Heart left ventricle (tissue), 16 donors: Measurements from ENCODE around the gene ENAH. TPM values are rescaled to one million over a fixed set of nuclear protein-coding genes. Genes with fewer than 3 reads are reported as not detected.

ENCODE experiments used
- ATAC-seq, 4 donors: fragments of 200-7000 bp; cut with Tn5 transposase; one replicate each; pipeline ENCODE4 v1.9.1; 2020 to 2022; ENCODE audit warnings: moderate library complexity in 4 of 4, mild to moderate bottlenecking in 3 of 4, moderate number of reproducible peaks in 1 of 4
- DNase-seq, 5 donors: peaks; one replicate each; pipeline ENCODE4 v3.0.0-alpha.2; 2020
- H3K27ac ChIP-seq, 12 donors: fragments of 200-600 bp; sonication (generic) in 4 of 12; one replicate each; pipeline versions ENCODE4 v1.5.0 to v1.8.0; 2016 to 2022; ENCODE audit warnings: mild to moderate bottlenecking in 2 of 12
- H3K27me3 ChIP-seq, 9 donors: fragments of 200-600 bp; sonication (generic) in 2 of 9; one replicate each; pipeline versions ENCODE4 v1.5.1 to v1.8.0; 2016 to 2022; ENCODE audit warnings: mild to moderate bottlenecking in 3 of 9
- H3K36me3 ChIP-seq, 9 donors: fragments of 200-600 bp; sonication (generic) in 2 of 9; one replicate each; pipeline versions ENCODE4 v1.5.0 to v1.8.0; 2018 to 2022; ENCODE audit warnings: mild to moderate bottlenecking in 2 of 9
- H3K4me1 ChIP-seq, 12 donors: fragments of 200-600 bp; sonication (generic) in 4 of 12; one replicate each; pipeline versions ENCODE4 v1.5.0 to v1.8.0; 2016 to 2022; ENCODE audit warnings: mild to moderate bottlenecking in 3 of 12
- H3K4me3 ChIP-seq, 12 donors: fragments of 200-600 bp; sonication (generic) in 4 of 12; one replicate each; pipeline versions ENCODE4 v1.5.0 to v1.8.0; 2017 to 2022; ENCODE audit warnings: mild to moderate bottlenecking in 9 of 12, moderate library complexity in 4 of 12
- H3K9me3 ChIP-seq, 12 donors: fragments of 200-600 bp; sonication (generic) in 4 of 12; one replicate each; pipeline versions ENCODE4 v1.5.0 to v1.8.0; 2016 to 2022; ENCODE audit warnings: mild to moderate bottlenecking in 1 of 12
- POLR2A ChIP-seq, 2 donors: fragments of 450-650 bp; IDR thresholded peaks; one replicate each; pipeline ENCODE4 v1.6.1; 2017; ENCODE audit warnings: antibody characterized with exemption in 2 of 2, mild to moderate bottlenecking in 2 of 2, moderate library complexity in 2 of 2
- WGBS, 4 donors: extraction: QIAGEN DNeasy Blood & Tissue Kit in 2 of 4; methylation state at CpG; one replicate each; pipeline versions ENCODE4 v1.1.5 to v1.1.7; 2013 to 2018; 5-methylcytosine and 5-hydroxymethylcytosine counted together
- intact Hi-C, 10 donors: fragments of 100-400 bp; cut with DNase I; formaldehyde crosslinking; loops; one replicate each; pipeline versions ENCODE4 v1.11.1 to v1.14.2; 2022
- polyA plus RNA-seq, 2 donors: library from polyadenylated mRNA; stranded (reverse); fragments of 200-250 nt; gene quantifications; one replicate each; pipeline ENCODE4 v1.2.3, GENCODE V29; 2013
- total RNA-seq, 9 donors: library from RNA; depleted of rRNA in 2 of 9; stranded (reverse); fragments of >200 nt in 2 of 9; fragmentation: NEBNext Ultra II Directional in 3 of 9; extraction: Animal tissue kit (Norgen Biotek cat#: 25700) in 3 of 9; gene quantifications; one replicate each; pipeline versions ENCODE4 v1.1.0 to v1.2.4, GENCODE V29; 2016 to 2023
- TF ChIP-seq, protein P1 (sequence below), 12 donors: fragments of 200-600 bp; sonication (generic) in 4 of 12; IDR thresholded peaks; one replicate each; pipeline versions ENCODE4 v1.5.0 to v1.8.0; 2018 to 2022; ENCODE audit warnings: antibody characterized with exemption in 12 of 12, mild to moderate bottlenecking in 5 of 12
- donor health status: ischemic (EF 13 %, LVEDD 7.1; RV severe dilation, severe dysfunction).
- donor health status: healthy with polysubstance abuse.
- donor health status: DM: no; HTN: yes; CAD: no.
- donor health status: DM: no; HTN: no; CAD: no.
- donor health status: ischemic (EF 25% LVEDD 6.9; RV normal size, moderate dysfunction).
- donor health status: ischemic (EF 25% LVEDD 5.7; RV mildly dilated, moderate dysfunction).
- donor health status: healthy.
- donor health status: DM: yes; HTN: yes; CAD: no.
- donor health status: ischemic (EF 35%, LVEDD 5.7; RV mildly dilated, moderate dysfunction).
- donor health status: nonischemic (EF 11% LVEDD 7.7; RV severe dilation, severe dysfunction).
- donor health status: DM: yes; HTN: yes; CAD: no.
- donor health status: PGD.
- donor health status: ischemic (EF 29% LVEDD 5.4; RV normal size, mild dysfunction).
- donor health status: nonischemic (EF 23%, LVEDD 6.1; RV moderate dilation, normal function).

Gene ENAH
- total and polyA plus RNA-seq, 11 donors: 17.0 to 183 (median 86.1) TPM

DNA sequence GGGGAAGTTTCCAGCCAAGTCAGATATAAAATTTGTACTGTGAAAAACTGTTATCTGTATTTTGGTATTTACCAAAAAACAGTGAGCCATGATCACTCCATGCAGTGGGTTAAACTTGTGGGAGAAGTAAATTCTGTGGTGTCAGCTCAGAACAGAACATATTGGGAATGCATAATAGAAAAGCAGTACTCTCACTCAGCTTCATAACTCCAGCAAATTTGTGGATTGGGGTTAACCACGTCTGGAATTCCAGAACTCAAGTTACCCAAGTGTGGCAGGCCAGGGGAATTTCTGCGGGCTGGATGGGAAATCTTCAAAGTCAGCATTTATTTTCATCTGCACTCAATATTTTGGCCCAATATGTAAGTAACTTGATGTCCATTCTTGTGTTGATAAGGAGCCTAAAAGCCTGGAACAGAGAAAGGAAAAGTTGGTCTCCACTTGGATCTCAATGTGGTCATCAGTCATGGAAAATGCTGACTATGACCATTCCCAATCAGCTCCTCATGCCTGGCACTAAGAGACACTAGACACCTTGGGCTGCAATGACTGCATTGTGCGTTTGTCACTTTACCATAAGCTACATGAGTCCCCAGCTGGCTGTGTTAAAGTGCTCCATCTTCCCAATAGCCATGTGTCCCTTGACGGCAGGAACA, 39.1 kb upstream of the ENAH start:
- Histone ChIP-seq H3K9me3 (peaks cover 0 to 3% (median 0%) of the 10 kb centered on the region in 12 donors), H3K27ac (peak overlapping the region in 3 of 12 donors; percentile 0 to 39 (median 28)), H3K36me3 (no peaks in the 10 kb centered on the region), H3K27me3 (no peaks in the 10 kb centered on the region), H3K4me3 (no peak overlapping the region), H3K4me1 (peaks cover 0 to 63% (median 33%) of the 10 kb centered on the region in 12 donors)
- TF ChIP-seq POLR2A (IDR thresholded peaks at IDR 0.05): no peak
- TF ChIP-seq, protein P1, sequence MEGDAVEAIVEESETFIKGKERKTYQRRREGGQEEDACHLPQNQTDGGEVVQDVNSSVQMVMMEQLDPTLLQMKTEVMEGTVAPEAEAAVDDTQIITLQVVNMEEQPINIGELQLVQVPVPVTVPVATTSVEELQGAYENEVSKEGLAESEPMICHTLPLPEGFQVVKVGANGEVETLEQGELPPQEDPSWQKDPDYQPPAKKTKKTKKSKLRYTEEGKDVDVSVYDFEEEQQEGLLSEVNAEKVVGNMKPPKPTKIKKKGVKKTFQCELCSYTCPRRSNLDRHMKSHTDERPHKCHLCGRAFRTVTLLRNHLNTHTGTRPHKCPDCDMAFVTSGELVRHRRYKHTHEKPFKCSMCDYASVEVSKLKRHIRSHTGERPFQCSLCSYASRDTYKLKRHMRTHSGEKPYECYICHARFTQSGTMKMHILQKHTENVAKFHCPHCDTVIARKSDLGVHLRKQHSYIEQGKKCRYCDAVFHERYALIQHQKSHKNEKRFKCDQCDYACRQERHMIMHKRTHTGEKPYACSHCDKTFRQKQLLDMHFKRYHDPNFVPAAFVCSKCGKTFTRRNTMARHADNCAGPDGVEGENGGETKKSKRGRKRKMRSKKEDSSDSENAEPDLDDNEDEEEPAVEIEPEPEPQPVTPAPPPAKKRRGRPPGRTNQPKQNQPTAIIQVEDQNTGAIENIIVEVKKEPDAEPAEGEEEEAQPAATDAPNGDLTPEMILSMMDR (IDR thresholded peaks at IDR 0.05): no peak
- ATAC-seq (no peak), DNase-seq (no peak)
- WGBS, 4 donors: 77 to 88% (median 82%) methylated on average over 4 of the region's 4 CpGs
- intact Hi-C loops: loop anchor here in 4 of 10 donors (5.0 to 10.0 kb wide), 4 partner anchors 35 to 73 kb away; no protein-coding TSS in a partner anchor

DNA sequence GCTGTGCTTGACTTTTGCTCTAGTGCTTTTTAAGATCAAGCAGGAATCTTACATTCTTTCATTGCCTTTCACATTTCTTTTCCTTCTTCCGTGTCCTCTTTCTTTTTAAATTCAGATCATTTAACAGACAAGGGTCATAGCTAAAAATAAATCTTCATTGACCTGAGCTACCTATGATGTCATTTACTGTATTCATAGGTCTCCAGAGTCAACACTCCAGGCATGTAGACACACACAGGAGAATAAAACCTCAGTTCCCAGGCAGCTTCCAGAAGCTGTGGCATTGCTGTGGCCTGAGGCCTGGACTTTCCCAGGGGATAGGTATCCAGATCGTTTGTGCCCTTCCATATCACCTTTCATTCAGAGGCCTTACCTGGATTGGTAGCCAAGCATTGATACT, 38.5 kb upstream of the ENAH start:
- intact Hi-C loops: loop anchor here in 4 of 10 donors (5.0 to 10.0 kb wide), 4 partner anchors 34 to 73 kb away; no protein-coding TSS in a partner anchor
- 26 to 41% (median 34%) methylated on average over 2 of the region's 2 CpGs for WGBS, 4 donors
- Histone ChIP-seq H3K4me1 (peaks cover 0 to 57% (median 33%) of the 10 kb centered on the region in 12 donors), H3K36me3 (no peaks in the 10 kb centered on the region), H3K27me3 (no peaks in the 10 kb centered on the region), H3K27ac (peak overlapping the region in 3 of 12 donors; percentile 0 to 39 (median 28)), H3K4me3 (no peak overlapping the region), H3K9me3 (peaks cover 0 to 3% (median 0%) of the 10 kb centered on the region in 12 donors)
- ATAC-seq (peak in 3 of 4 donors; percentile 35 to 61 (median 39)), DNase-seq (no peak)
- TF ChIP-seq POLR2A (IDR thresholded peaks at IDR 0.05): no peak
- TF ChIP-seq, protein P1 (IDR thresholded peaks at IDR 0.05): no peak

DNA sequence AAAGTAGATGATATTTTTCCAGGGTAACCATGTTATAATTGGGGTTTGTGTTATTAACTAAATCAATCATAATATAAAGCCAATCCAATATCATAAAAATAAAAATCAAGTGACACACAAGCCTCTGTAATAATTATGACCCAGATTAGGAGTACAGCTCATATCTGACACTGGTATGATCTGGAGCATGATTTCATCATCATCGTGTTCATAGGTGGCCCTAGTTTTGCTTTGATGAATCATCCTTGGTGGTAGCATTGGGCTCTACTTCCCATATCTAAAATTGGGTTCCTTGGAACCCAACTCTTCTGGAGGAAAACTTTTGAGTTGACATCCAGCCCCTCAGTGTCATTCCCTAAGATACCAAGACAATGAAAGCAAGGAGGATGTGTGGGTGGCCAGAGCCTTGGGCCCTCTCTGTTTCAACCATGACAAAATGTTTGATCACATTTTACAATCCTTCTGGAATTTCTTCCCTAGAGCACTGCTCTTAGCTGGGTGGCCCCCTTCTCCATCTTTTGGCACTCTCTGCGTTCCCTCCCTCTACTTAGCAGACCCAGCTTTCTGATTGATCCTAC, 37.0 kb upstream of the ENAH start:
- H3K27me3 ChIP-seq: no peaks in the 10 kb centered on the region
- peaks cover 0 to 43% (median 31%) of the 10 kb centered on the region in 12 donors for H3K4me1 ChIP-seq
- no peak for DNase-seq
- 85 to 96% (median 91%) methylated on average over 2 of the region's 2 CpGs for WGBS, 4 donors
- TF ChIP-seq POLR2A (IDR thresholded peaks at IDR 0.05): no peak
- TF ChIP-seq, protein P1 (IDR thresholded peaks at IDR 0.05): no peak
- no peaks in the 10 kb centered on the region for H3K36me3 ChIP-seq
- peaks cover 0 to 3% (median 0%) of the 10 kb centered on the region in 12 donors for H3K9me3 ChIP-seq
- H3K4me3 ChIP-seq: no peak overlapping the region
- no peak overlapping the region for H3K27ac ChIP-seq
- intact Hi-C loops: loop anchor here in 4 of 10 donors (5.0 to 10.0 kb wide), 4 partner anchors 33 to 75 kb away; no protein-coding TSS in a partner anchor
- no peak for ATAC-seq

DNA sequence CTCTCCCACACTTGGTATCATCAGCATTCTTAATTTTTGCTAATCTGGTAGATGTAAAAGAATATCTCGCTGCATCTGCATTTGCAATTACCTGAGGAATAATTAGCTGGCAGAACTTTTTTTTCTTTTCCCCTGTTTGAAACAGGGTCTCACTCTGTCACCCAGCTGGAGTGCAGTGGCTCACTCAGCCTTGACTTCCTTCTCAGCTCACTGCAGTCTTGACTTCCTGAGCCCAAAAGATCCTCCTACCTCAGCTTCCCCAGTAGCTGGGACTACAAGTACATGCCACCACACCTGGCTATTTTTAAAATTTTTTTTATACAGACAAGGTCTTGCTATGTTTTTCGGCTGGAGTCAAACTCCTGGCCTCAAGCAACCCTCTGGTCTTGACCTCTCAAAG, 35.4 kb upstream of the ENAH start:
- TF ChIP-seq, protein P1 (IDR thresholded peaks at IDR 0.05): no peak
- TF ChIP-seq POLR2A (IDR thresholded peaks at IDR 0.05): no peak
- no peak for DNase-seq
- Histone ChIP-seq H3K36me3 (no peaks in the 10 kb centered on the region), H3K9me3 (no peaks in the 10 kb centered on the region), H3K4me1 (peaks cover 0 to 27% (median 17%) of the 10 kb centered on the region in 12 donors), H3K27ac (no peak overlapping the region), H3K4me3 (no peak overlapping the region), H3K27me3 (no peaks in the 10 kb centered on the region)
- WGBS, 4 donors: 85 to 89% (median 87%) methylated on average over 2 of the region's 2 CpGs
- intact Hi-C loops: no loop called here
- no peak for ATAC-seq
